Small intestine (tissue), 7 donors: ENCODE data around the gene ADAP1. TPM values are rescaled to one million over a fixed set of nuclear protein-coding genes. Genes with fewer than 3 reads are reported as not detected.
A peak's percentile ranks its signal among the peaks of the same experiment; 100 is the strongest.

Source experiments
- DNase-seq, 2 donors: peaks; one replicate each; pipeline versions ENCODE4 v3.0.0 to v3.0.0-alpha.2; 2013
- FAIRE-seq: peaks from 2 replicates; lab custom pipeline; 2012; peaks lifted over from hg19 to GRCh38; lab: Jason Lieb, UNC
- H3K27ac ChIP-seq, 3 donors: one replicate each; pipeline ENCODE4 v1.5.1; 2013; ENCODE audit warnings: low read length in 2 of 3, mild to moderate bottlenecking in 2 of 3, control low read depth in 1 of 3, inconsistent platforms in 1 of 3, low read depth in 1 of 3, moderate library complexity in 1 of 3
- H3K27me3 ChIP-seq, 3 donors: one replicate each; pipeline ENCODE4 v1.6.1; 2013; ENCODE audit warnings: low read length in 3 of 3, inconsistent platforms in 1 of 3; ENCODE audit not compliant: control insufficient read depth in 3 of 3, insufficient read depth in 3 of 3
- H3K36me3 ChIP-seq, 3 donors: one replicate each; pipeline ENCODE4 v1.6.1; 2013; ENCODE audit warnings: low read length in 3 of 3, inconsistent platforms in 1 of 3, low read depth in 1 of 3, mild to moderate bottlenecking in 1 of 3, moderate library complexity in 1 of 3; ENCODE audit not compliant: control insufficient read depth in 3 of 3, insufficient read depth in 2 of 3
- H3K4me1 ChIP-seq, 3 donors: one replicate each; pipeline ENCODE4 v1.6.1; 2013; ENCODE audit warnings: low read length in 2 of 3, inconsistent platforms in 1 of 3, low read depth in 1 of 3, mild to moderate bottlenecking in 1 of 3, moderate library complexity in 1 of 3; ENCODE audit not compliant: control insufficient read depth in 3 of 3, insufficient read depth in 2 of 3
- H3K4me3 ChIP-seq, 3 donors: one replicate each; pipeline ENCODE4 v1.5.1; 2013; ENCODE audit warnings: low read length in 3 of 3, control low read depth in 1 of 3, inconsistent platforms in 1 of 3, low read depth in 1 of 3, mild to moderate bottlenecking in 1 of 3, moderate library complexity in 1 of 3
- H3K9me3 ChIP-seq, 2 donors: one replicate each; pipeline ENCODE4 v1.6.1; 2013; ENCODE audit warnings: low read depth in 1 of 2, low read length in 1 of 2; ENCODE audit not compliant: control insufficient read depth in 2 of 2, insufficient read depth in 1 of 2
- WGBS, 3 donors: extraction: QIAGEN DNeasy Blood & Tissue Kit; methylation state at CpG; one replicate each; pipeline ENCODE4 v1.1.7; 2013; 5-methylcytosine and 5-hydroxymethylcytosine counted together
- polyA plus RNA-seq, 4 donors: library from polyadenylated mRNA; stranded (reverse) in 3 of 4; unstranded in 1 of 4; fragments of 200-250 nt in 3 of 4; fragments of 120-200 nt in 1 of 4; gene quantifications; one replicate each; pipeline versions ENCODE4 v1.2.1 to v1.2.3, GENCODE V29; 2013
- donor health status: healthy with polysubstance abuse.
- donor health status: control.
- donor health status: control.
- donor health status: Bipolar disorder and iron deficiency.
- donor health status: healthy.

The ADAP1 gene
- polyA plus RNA-seq, 4 donors: 69.2 to 113 (median 86.7) TPM

GRCh38 chr7:871900-872537, 82.5 kb downstream of the ADAP1 start:
- DNase-seq (no peak), FAIRE-seq (no peak)
- Histone ChIP-seq H3K9me3 (no peaks in the 10 kb centered on the region), H3K36me3 (peaks cover 5 to 70% (median 6%) of the 10 kb centered on the region in 3 donors), H3K27me3 (no peaks in the 10 kb centered on the region), H3K4me3 (no peak overlapping the region), H3K4me1 (peaks cover 0 to 11% (median 2%) of the 10 kb centered on the region in 3 donors), H3K27ac (peak overlapping the region in 1 of 3 donors; percentile 7)
- 79 to 87% (median 80%) methylated on average over 14 of the region's 14 CpGs for WGBS, 3 donors

GRCh38 chr7:869348-869747, 85.1 kb downstream of the ADAP1 start:
- Histone ChIP-seq H3K9me3 (no peaks in the 10 kb centered on the region), H3K27ac (peak overlapping the region in 1 of 3 donors; percentile 28), H3K4me3 (no peak overlapping the region), H3K36me3 (peaks cover 7 to 82% (median 13%) of the 10 kb centered on the region in 3 donors), H3K4me1 (peaks cover 0 to 4% (median 2%) of the 10 kb centered on the region in 3 donors), H3K27me3 (no peaks in the 10 kb centered on the region)
- 85 to 91% (median 88%) methylated on average over 14 of the region's 14 CpGs for WGBS, 3 donors
- FAIRE-seq (no peak), DNase-seq (no peak)

- Histone ChIP-seq H3K36me3 (peaks cover 10 to 83% (median 15%) of the 10 kb centered on the region in 3 donors), H3K9me3 (no peaks in the 10 kb centered on the region), H3K27me3 (no peaks in the 10 kb centered on the region), H3K4me3 (no peak overlapping the region), H3K4me1 (peaks cover 0 to 2% (median 0%) of the 10 kb centered on the region in 3 donors), H3K27ac (peak overlapping the region in 1 of 3 donors; percentile 68)
- no peak for DNase-seq
- FAIRE-seq: no peak
- 86 to 95% (median 95%) methylated on average over 17 of the region's 17 CpGs for WGBS, 3 donors
Observed at GRCh38 chr7:868189-868486, 86.3 kb downstream of the ADAP1 start.

GRCh38 chr7:867406-868188, 86.9 kb downstream of the ADAP1 start:
- WGBS, 3 donors: 59 to 81% (median 75%) methylated on average over 21 to 22 of the region's 22 CpGs
- FAIRE-seq: no peak

GRCh38 chr7:867001-867405, 87.5 kb downstream of the ADAP1 start:
- no peak for FAIRE-seq
- no peak overlapping the region for H3K4me3 ChIP-seq
- no peak for DNase-seq

More at GRCh38 chr7:867406-868188, 86.9 kb downstream of the ADAP1 start:
- Histone ChIP-seq H3K9me3 (no peaks in the 10 kb centered on the region), H3K36me3 (peaks cover 10 to 84% (median 15%) of the 10 kb centered on the region in 3 donors), H3K27me3 (no peaks in the 10 kb centered on the region), H3K4me1 (peaks cover 0 to 2% (median 0%) of the 10 kb centered on the region in 3 donors), H3K4me3 (no peak overlapping the region), H3K27ac (peak overlapping the region in 2 of 3 donors; percentile 26 to 68)
- DNase-seq: no peak

GRCh38 chr7:865921-866320, 88.6 kb downstream of the ADAP1 start:
- H3K36me3 ChIP-seq: peaks cover 19 to 84% (median 21%) of the 10 kb centered on the region in 3 donors
- FAIRE-seq: no peak
- H3K27ac ChIP-seq: peak overlapping the region in 1 of 3 donors; percentile 25

More at GRCh38 chr7:867001-867405, 87.5 kb downstream of the ADAP1 start:
- 46 to 74% (median 74%) methylated on average over 18 of the region's 18 CpGs for WGBS, 3 donors
- Histone ChIP-seq H3K27me3 (no peaks in the 10 kb centered on the region), H3K4me1 (peaks cover 0 to 2% (median 0%) of the 10 kb centered on the region in 3 donors), H3K27ac (peak overlapping the region in 2 of 3 donors; percentile 26 to 68), H3K36me3 (peaks cover 10 to 82% (median 18%) of the 10 kb centered on the region in 3 donors), H3K9me3 (no peaks in the 10 kb centered on the region)

GRCh38 chr7:863106-863505, 91.4 kb downstream of the ADAP1 start:
- FAIRE-seq (no peak), DNase-seq (no peak)
- H3K27ac ChIP-seq: no peak overlapping the region
- H3K9me3 ChIP-seq: peaks cover 0 to 16% of the 10 kb centered on the region in 2 donors
- no peak overlapping the region for H3K4me3 ChIP-seq
- H3K27me3 ChIP-seq: no peaks in the 10 kb centered on the region
- 96 to 99% (median 97%) methylated on average over 16 of the region's 16 CpGs for WGBS, 3 donors
- H3K4me1 ChIP-seq: peaks cover 0 to 18% (median 4%) of the 10 kb centered on the region in 3 donors
- peaks cover 25 to 86% (median 27%) of the 10 kb centered on the region in 3 donors for H3K36me3 ChIP-seq

More at GRCh38 chr7:865921-866320, 88.6 kb downstream of the ADAP1 start:
- H3K4me1 ChIP-seq: peaks cover 0 to 8% (median 4%) of the 10 kb centered on the region in 3 donors
- H3K27me3 ChIP-seq: no peaks in the 10 kb centered on the region
- 96% methylated on average over 25 of the region's 25 CpGs for WGBS, 3 donors
- no peak for DNase-seq
- peaks cover 0 to 3% of the 10 kb centered on the region in 2 donors for H3K9me3 ChIP-seq
- H3K4me3 ChIP-seq: no peak overlapping the region

GRCh38 chr7:862157-862556, 92.3 kb downstream of the ADAP1 start:
- whole genome bisulfite sequencing, 3 donors: 91 to 97% (median 94%) methylated on average over 6 of the region's 6 CpGs
- no peaks in the 10 kb centered on the region for H3K27me3 ChIP-seq
- H3K9me3 ChIP-seq: peaks cover 0 to 16% of the 10 kb centered on the region in 2 donors
- H3K27ac ChIP-seq: peak overlapping the region in 1 of 3 donors; percentile 70
- no peak overlapping the region for H3K4me3 ChIP-seq
- H3K36me3 ChIP-seq: peaks cover 27 to 85% (median 33%) of the 10 kb centered on the region in 3 donors
- peaks cover 0 to 18% (median 3%) of the 10 kb centered on the region in 3 donors for H3K4me1 ChIP-seq
- DNase-seq: no peak
- FAIRE-seq: no peak
